Caco-2 (cell line): ENCODE measurements around the gene GSK3A. TPM values are rescaled to one million over a fixed set of nuclear protein-coding genes. Genes with fewer than 3 reads are reported as not detected.

Source experiments
- BruUV-seq: library from RNA; stranded (reverse); fragments of 400-500 nt; replicated peaks from 2 replicates; lab custom pipeline; 2021; lab: Mats Ljungman, UMichigan
- CTCF ChIA-PET: fragments of 300-600 bp; sonication (Branson Sonifier 250); formaldehyde crosslinking; loops from one replicate; lab custom pipeline; 2022; ENCODE audit warnings: antibody characterized with exemption; lab: Charles Lee
- POLR2A ChIA-PET: fragments of 300-600 bp; sonication (Branson Sonifier 250); formaldehyde crosslinking; loops from one replicate; lab custom pipeline; 2022; ENCODE audit warnings: antibody characterized with exemption; lab: Charles Lee
- DNase-seq, 2 experiments: peaks; one replicate each; pipeline versions ENCODE4 v3.0.0 to v3.0.0-alpha.2; 2020 to 2022
- H3K27me3 ChIP-seq: replicated peaks from 2 replicates; pipeline ENCODE4 v1.6.0; 2011; ENCODE audit warnings: low read length; ENCODE audit not compliant: control insufficient read depth, insufficient read depth
- H3K36me3 ChIP-seq: 2 replicates; pipeline ENCODE4 v1.5.1; 2011; ENCODE audit warnings: low read length; ENCODE audit not compliant: control insufficient read depth, insufficient read depth
- H3K4me1 ChIP-seq: fragments of 250-450 bp; sonication (Bioruptor Pico); 2 replicates; pipeline ENCODE4 v1.5.1; 2020; ENCODE audit warnings: mild to moderate bottlenecking
- H3K4me3 ChIP-seq: 2 replicates; pipeline ENCODE4 v1.5.1; 2011; ENCODE audit warnings: low read depth, mild to moderate bottlenecking, control low read depth, low read length
- H3K9me3 ChIP-seq: fragments of 250-450 bp; sonication (Bioruptor Pico); 2 replicates; pipeline ENCODE4 v1.5.1; 2020; ENCODE audit warnings: mild to moderate bottlenecking, moderate library complexity
- H3K27ac Mint-ChIP-seq: one replicate; pipeline ENCODE4 v1.8.0; 2022; ENCODE audit warnings: mixed read lengths; ENCODE audit not compliant: unreplicated experiment
- H3K27me3 Mint-ChIP-seq: one replicate; pipeline ENCODE4 v1.8.0; 2022; ENCODE audit warnings: mixed read lengths; ENCODE audit not compliant: insufficient read depth, unreplicated experiment
- H3K36me3 Mint-ChIP-seq: one replicate; pipeline ENCODE4 v1.8.0; 2022; ENCODE audit warnings: mild to moderate bottlenecking, mixed read lengths; ENCODE audit not compliant: insufficient read depth, unreplicated experiment
- H3K4me1 Mint-ChIP-seq: one replicate; pipeline ENCODE4 v1.8.0; 2022; ENCODE audit warnings: low read depth, mixed read lengths; ENCODE audit not compliant: unreplicated experiment
- H3K4me3 Mint-ChIP-seq: one replicate; pipeline ENCODE4 v1.8.0; 2022; ENCODE audit warnings: mild to moderate bottlenecking, moderate library complexity, mixed read lengths; ENCODE audit not compliant: unreplicated experiment
- H3K9me3 Mint-ChIP-seq: one replicate; pipeline ENCODE4 v1.8.0; 2022; ENCODE audit warnings: mixed read lengths; ENCODE audit not compliant: unreplicated experiment
- intact Hi-C: fragments of 100-400 bp; cut with micrococcal nuclease; formaldehyde crosslinking; loops from one replicate; pipeline ENCODE4 v1.10.0; 2022; ENCODE audit not compliant: unreplicated experiment
- total RNA-seq: library from RNA; stranded (reverse); gene quantifications from 2 replicates; pipeline ENCODE4 v1.2.3, GENCODE V29; 2022
- TF ChIP-seq, protein P1 (sequence below), 2 experiments: fragments of 200-600 bp in 1 of 2; IDR thresholded peaks; 1 replicate in 1 of 2; 2 replicates in 1 of 2; pipeline versions ENCODE4 v1.5.1 to v1.8.0; 2011 to 2022; ENCODE audit warnings: antibody characterized with exemption in 1 of 2, control low read depth in 1 of 2, inconsistent platforms in 1 of 2, low read depth in 1 of 2, low read length in 1 of 2, mild to moderate bottlenecking in 1 of 2, moderate library complexity in 1 of 2; ENCODE audit not compliant: insufficient read depth in 1 of 2, severe bottlenecking in 1 of 2, unreplicated experiment in 1 of 2

GSK3A gene
- total RNA-seq, 1 experiment from 2014 or later: 59.6 TPM

DNA sequence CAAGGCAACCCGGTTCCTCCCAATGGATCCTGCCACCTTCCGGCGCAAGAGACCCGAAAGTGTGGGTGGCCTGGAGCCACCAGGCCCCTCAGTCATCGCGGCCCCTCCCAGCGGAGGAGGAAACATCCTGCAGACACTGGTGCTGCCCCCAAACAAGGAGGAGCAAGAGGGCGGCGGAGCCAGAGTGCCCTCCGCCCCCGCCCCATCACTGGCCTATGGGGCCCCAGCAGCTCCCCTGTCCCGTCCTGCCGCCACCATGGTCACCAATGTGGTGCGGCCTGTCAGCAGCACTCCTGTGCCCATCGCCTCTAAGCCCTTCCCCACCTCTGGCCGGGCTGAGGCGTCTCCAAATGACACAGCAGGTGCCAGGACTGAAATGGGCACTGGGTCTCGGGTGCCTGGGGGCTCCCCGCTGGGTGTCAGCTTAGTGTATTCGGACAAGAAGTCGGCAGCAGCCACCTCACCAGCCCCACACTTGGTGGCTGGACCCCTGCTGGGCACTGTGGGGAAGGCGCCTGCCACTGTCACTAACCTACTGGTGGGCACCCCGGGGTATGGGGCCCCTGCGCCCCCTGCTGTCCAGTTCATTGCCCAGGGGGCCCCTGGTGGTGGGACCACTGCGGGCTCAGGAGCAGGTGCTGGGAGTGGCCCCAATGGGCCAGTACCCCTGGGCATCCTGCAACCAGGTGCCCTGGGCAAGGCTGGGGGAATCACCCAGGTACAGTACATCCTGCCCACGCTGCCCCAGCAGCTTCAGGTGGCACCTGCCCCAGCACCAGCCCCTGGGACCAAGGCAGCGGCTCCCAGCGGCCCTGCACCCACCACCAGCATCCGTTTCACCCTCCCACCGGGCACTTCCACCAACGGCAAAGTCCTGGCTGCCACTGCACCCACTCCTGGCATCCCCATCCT lies 48.4 kb upstream of the GSK3A start:
- H3K27me3 Mint-ChIP-seq: no peaks in the 10 kb centered on the region
- H3K4me3 Mint-ChIP-seq: no peak overlapping the region
- H3K9me3 ChIP-seq: no peaks in the 10 kb centered on the region
- TF ChIP-seq, protein P1, sequence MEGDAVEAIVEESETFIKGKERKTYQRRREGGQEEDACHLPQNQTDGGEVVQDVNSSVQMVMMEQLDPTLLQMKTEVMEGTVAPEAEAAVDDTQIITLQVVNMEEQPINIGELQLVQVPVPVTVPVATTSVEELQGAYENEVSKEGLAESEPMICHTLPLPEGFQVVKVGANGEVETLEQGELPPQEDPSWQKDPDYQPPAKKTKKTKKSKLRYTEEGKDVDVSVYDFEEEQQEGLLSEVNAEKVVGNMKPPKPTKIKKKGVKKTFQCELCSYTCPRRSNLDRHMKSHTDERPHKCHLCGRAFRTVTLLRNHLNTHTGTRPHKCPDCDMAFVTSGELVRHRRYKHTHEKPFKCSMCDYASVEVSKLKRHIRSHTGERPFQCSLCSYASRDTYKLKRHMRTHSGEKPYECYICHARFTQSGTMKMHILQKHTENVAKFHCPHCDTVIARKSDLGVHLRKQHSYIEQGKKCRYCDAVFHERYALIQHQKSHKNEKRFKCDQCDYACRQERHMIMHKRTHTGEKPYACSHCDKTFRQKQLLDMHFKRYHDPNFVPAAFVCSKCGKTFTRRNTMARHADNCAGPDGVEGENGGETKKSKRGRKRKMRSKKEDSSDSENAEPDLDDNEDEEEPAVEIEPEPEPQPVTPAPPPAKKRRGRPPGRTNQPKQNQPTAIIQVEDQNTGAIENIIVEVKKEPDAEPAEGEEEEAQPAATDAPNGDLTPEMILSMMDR (IDR thresholded peaks at IDR 0.05; ENCODE audit: insufficient read depth in 1 of 2, low read depth in 1 of 2, low read length in 1 of 2, severe bottlenecking in 1 of 2, unreplicated experiment in 1 of 2): peak; percentile 80 to 88
- peaks cover 14% of the 10 kb centered on the region for H3K4me1 Mint-ChIP-seq
- no TSS peak for BruUV-seq
- H3K27me3 ChIP-seq: no peaks in the 10 kb centered on the region
- no peak overlapping the region for H3K27ac Mint-ChIP-seq
- DNase-seq: peak; percentile 64 to 75
- ChIA-PET CTCF (no interaction called here), POLR2A (interaction anchor here (0.7 kb wide), 1 partner anchor 48 kb away, joined by 3 read pairs; no protein-coding TSS in a partner anchor)
- H3K4me1 ChIP-seq: peaks cover 9% of the 10 kb centered on the region; the same call in 1 of the 2 replicates
- no peaks in the 10 kb centered on the region for H3K9me3 Mint-ChIP-seq
- H3K36me3 Mint-ChIP-seq: peaks cover 45% of the 10 kb centered on the region
- no peak overlapping the region for H3K4me3 ChIP-seq
- H3K36me3 ChIP-seq: peaks cover 3% of the 10 kb centered on the region
- intact Hi-C loops: no loop called here

DNA sequence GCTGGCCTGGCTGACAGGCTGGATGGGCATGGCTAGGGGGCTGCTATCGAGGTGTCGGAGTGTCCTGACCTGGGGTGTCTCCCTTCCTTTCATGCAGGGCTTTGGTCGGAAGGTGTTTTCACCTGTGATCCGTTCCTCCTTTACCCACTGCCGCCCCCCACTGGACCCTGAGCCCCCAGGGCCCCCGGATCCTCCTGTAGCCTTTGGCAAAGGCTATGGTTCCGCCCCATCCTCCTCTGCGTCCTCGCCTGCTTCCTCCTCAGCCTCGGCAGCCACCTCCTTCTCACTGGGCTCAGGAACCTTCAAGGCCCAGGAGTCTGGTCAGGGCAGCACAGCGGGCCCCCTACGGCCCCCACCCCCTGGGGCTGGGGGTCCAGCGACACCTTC lies 47.7 kb upstream of the GSK3A start:
- intact Hi-C loops: no loop called here
- peaks cover 41% of the 10 kb centered on the region for H3K36me3 Mint-ChIP-seq
- CTCF ChIA-PET: no interaction called here

DNA sequence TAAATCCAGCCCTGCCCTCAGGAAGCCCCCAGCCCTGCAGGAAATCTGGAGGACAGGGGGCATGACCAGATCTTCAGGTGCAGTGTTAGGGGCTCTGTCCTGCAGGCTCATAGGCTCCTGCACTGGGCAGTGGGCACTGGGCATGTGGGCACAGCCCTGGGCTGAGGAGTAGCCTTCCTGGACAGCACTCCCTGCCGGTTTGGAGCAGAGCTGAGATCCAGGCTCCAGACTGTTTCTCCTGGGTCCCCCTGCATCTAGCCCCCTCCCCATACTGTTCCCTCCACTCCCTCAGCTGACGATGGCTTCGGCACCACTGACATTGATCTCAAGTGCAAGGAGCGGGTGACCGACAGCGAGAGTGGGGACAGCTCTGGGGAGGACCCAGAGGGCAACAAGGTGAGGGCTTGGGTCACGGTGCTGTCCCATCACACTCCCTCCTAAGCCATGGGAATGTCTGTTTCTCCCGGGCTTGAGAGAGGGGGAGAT lies 47.2 kb upstream of the GSK3A start:
- H3K27ac Mint-ChIP-seq: no peak overlapping the region
- H3K27me3 Mint-ChIP-seq: no peaks in the 10 kb centered on the region
- CTCF ChIA-PET: no interaction called here
- no peak overlapping the region for H3K4me3 Mint-ChIP-seq
- H3K36me3 ChIP-seq: peaks cover 3% of the 10 kb centered on the region
- peaks cover 18% of the 10 kb centered on the region; the same call in 1 of the 2 replicates for H3K4me1 ChIP-seq
- intact Hi-C loops: no loop called here
- no peaks in the 10 kb centered on the region for H3K9me3 Mint-ChIP-seq
- POLR2A ChIA-PET: no interaction called here
- no peak for DNase-seq
- BruUV-seq: no TSS peak
- H3K4me1 Mint-ChIP-seq: peaks cover 21% of the 10 kb centered on the region
- H3K4me3 ChIP-seq: no peak overlapping the region
- H3K36me3 Mint-ChIP-seq: peaks cover 41% of the 10 kb centered on the region
- TF ChIP-seq, protein P1 (IDR thresholded peaks at IDR 0.05; ENCODE audit: insufficient read depth in 1 of 2, low read depth in 1 of 2, low read length in 1 of 2, severe bottlenecking in 1 of 2, unreplicated experiment in 1 of 2): no peak
- no peaks in the 10 kb centered on the region for H3K9me3 ChIP-seq
- no peaks in the 10 kb centered on the region for H3K27me3 ChIP-seq

More for the DNA sequence above, 47.7 kb upstream of the GSK3A start:
- no TSS peak for BruUV-seq
- H3K9me3 Mint-ChIP-seq: no peaks in the 10 kb centered on the region
- Histone ChIP-seq H3K4me1 (peaks cover 16% of the 10 kb centered on the region; the same call in 1 of the 2 replicates), H3K36me3 (peaks cover 3% of the 10 kb centered on the region), H3K9me3 (no peaks in the 10 kb centered on the region), H3K4me3 (no peak overlapping the region), H3K27me3 (no peaks in the 10 kb centered on the region)
- TF ChIP-seq, protein P1 (IDR thresholded peaks at IDR 0.05; ENCODE audit: insufficient read depth in 1 of 2, low read depth in 1 of 2, low read length in 1 of 2, severe bottlenecking in 1 of 2, unreplicated experiment in 1 of 2): no peak
- no peak overlapping the region for H3K4me3 Mint-ChIP-seq
- H3K27ac Mint-ChIP-seq: no peak overlapping the region
- no peaks in the 10 kb centered on the region for H3K27me3 Mint-ChIP-seq
- H3K4me1 Mint-ChIP-seq: peaks cover 15% of the 10 kb centered on the region
- DNase-seq: no peak
- POLR2A ChIA-PET: interaction anchor here (0.7 kb wide), 1 partner anchor 47 kb away, joined by 3 read pairs; no protein-coding TSS in a partner anchor
